OCI-LY1 (cell line): ENCODE measurements around the gene ACTN4.

ENCODE experiments used
- CTCF ChIP-seq: fragments of 200-600 bp; sonication (generic), shearing (Covaris generic); IDR thresholded peaks from 2 replicates; pipeline ENCODE4 v1.5.1; 2017; ENCODE audit warnings: mild to moderate bottlenecking, antibody characterized with exemption, low read length, moderate library complexity, mixed read lengths
- EZH2 ChIP-seq: fragments of 200-600 bp; sonication (generic), shearing (Covaris generic); IDR thresholded peaks from 2 replicates; pipeline ENCODE4 v1.8.0; 2017; ENCODE audit warnings: borderline replicate concordance, mixed run types, mild to moderate bottlenecking, antibody characterized with exemption, low read length, moderate library complexity, mixed read lengths

GRCh38 chr19:38676878-38677646 is 29.6 kb downstream of the ACTN4 start:
- TF ChIP-seq CTCF (no peak), EZH2 (no peak)
